Stomach (tissue), 4 donors: ENCODE measurements around the gene ANKRD33.

Experiments
- CTCF ChIP-seq, 7 experiments: fragments of 450-650 bp in 4 of 7; fragments of 200-600 bp in 3 of 7; sonication (generic) in 3 of 7; IDR thresholded peaks; one replicate each; pipeline ENCODE4 v1.5.1; 2016 to 2019; ENCODE audit warnings: antibody characterized with exemption in 7 of 7, control low read depth in 2 of 7, mild to moderate bottlenecking in 1 of 7
- POLR2A ChIP-seq, 4 donors: fragments of 450-650 bp; IDR thresholded peaks; one replicate each; pipeline ENCODE4 v1.6.1; 2016; ENCODE audit warnings: antibody characterized with exemption in 4 of 4, control low read depth in 2 of 4, mild to moderate bottlenecking in 1 of 4, moderate library complexity in 1 of 4

GRCh38 chr12:51869931-51870330 is 18.0 kb upstream of the ANKRD33 start:
- TF ChIP-seq CTCF (IDR thresholded peaks at IDR 0.05): no peak
- TF ChIP-seq POLR2A (IDR thresholded peaks at IDR 0.05): no peak
